ENCODE measurements around the gene ZDHHC22. TPM values are rescaled to one million over a fixed set of nuclear protein-coding genes. Genes with fewer than 3 reads are reported as not detected.

The ZDHHC22 gene
- total RNA-seq, 1 experiment from 2014 or later, result 11.3 TPM

DNA sequence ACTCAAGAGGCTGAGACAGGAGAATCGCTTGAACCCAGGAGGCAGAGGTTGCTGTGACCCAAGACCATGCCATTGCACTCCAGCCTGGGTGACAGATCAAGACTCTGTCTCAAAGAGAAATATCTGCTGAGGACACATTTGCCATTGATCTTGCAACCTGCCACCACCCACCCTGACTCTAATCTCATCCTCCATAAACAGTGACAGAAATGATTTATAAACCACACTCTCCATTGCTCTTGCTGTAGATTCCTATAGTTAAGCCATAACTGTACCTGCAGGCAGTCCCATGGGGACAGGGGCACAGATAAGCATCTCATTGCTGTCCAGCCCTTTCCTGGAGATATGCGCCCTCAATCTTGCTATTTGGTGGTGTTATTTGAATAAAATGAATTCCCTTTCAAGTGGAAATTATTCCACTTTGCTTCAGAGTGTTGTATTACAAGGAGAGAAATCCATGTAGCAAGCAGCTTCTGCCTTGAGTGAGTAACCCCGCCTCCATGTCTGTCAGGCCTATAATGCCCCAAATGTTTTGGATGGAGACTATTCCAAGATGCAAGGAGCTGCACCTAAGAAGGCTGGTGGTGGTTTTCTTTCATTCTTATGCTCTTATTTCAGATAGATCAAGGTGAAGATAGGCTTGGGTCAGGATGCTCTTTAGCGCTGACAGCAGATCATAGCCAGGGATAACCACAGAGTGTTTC, 3.0 kb upstream of the ZDHHC22 start:
- Histone ChIP-seq H3K14ac (ENCODE audit: insufficient read depth, low read length) (no peak overlapping the region), H3K23me2 (ENCODE audit: insufficient read length, low read depth, low read length, poor library complexity, severe bottlenecking) (peaks cover 29% of the 10 kb centered on the region), H2AFZ (ENCODE audit: low read length) (no peak overlapping the region), H3K56ac (ENCODE audit: insufficient read length, low read depth, low read length) (no peak overlapping the region), H3K27me3 (ENCODE audit: insufficient read depth, low read length) (no peaks in the 10 kb centered on the region), H3T11ph (ENCODE audit: low read length) (no peak overlapping the region), H2BK12ac (ENCODE audit: insufficient read length, low read depth, low read length) (no peak overlapping the region), H3K27ac (ENCODE audit: insufficient read length, low read depth, low read length) (no peak overlapping the region), H3K4ac (ENCODE audit: low read depth, low read length) (no peak overlapping the region), H2AK5ac (ENCODE audit: insufficient read length, low read length) (no peak overlapping the region), H4K8ac (replicated peaks; ENCODE audit: insufficient read length, low read depth, low read length) (no peak overlapping the region), H3K79me2 (ENCODE audit: insufficient read depth, low read length) (0 out of 2 replicates have a peak, but pooled peaks cover 2% of the 10 kb centered on the region), H3K9me3 (ENCODE audit: control insufficient read depth, low read depth, low read length) (no peaks in the 10 kb centered on the region), H4K91ac (ENCODE audit: insufficient read length, low read depth, low read length) (no peak overlapping the region), H2BK20ac (ENCODE audit: low read depth, low read length, poor library complexity, severe bottlenecking) (no peak overlapping the region), H4K5ac (ENCODE audit: insufficient read length, low read depth, low read length) (no peak overlapping the region), H4K20me1 (ENCODE audit: control insufficient read depth, insufficient read depth, insufficient read length) (no peaks in the 10 kb centered on the region), H3K18ac (ENCODE audit: insufficient read length, low read depth, low read length) (no peak overlapping the region), H3K23ac (ENCODE audit: insufficient read length, low read depth, low read length) (no peak overlapping the region), H3K9ac (ENCODE audit: extremely low read depth, insufficient read length, low read length) (no peak overlapping the region), H2BK15ac (ENCODE audit: low read depth, low read length) (no peak overlapping the region), H3K79me1 (ENCODE audit: insufficient read depth, low read depth, low read length, poor library complexity, severe bottlenecking) (no peaks in the 10 kb centered on the region), H2BK5ac (ENCODE audit: insufficient read length, low read length) (no peak overlapping the region), H3K4me1 (ENCODE audit: insufficient read depth, low read length) (peaks cover 30% of the 10 kb centered on the region; the same call in 1 of the 2 replicates), H2BK120ac (ENCODE audit: low read depth, low read length, poor library complexity, severe bottlenecking) (no peak overlapping the region), H3K4me2 (ENCODE audit: insufficient read depth, insufficient read length, low read length) (no peak overlapping the region)
- Mint-ChIP-seq H3K27me3 (ENCODE audit: low read depth) (peaks cover 20% of the 10 kb centered on the region), H3K9me3 (no peaks in the 10 kb centered on the region), H3K4me1 (peaks cover 56 to 60% of the 10 kb centered on the region in 2 experiments), H3K36me3 (ENCODE audit: insufficient read depth in 1 of 3, low read depth in 3 of 3) (no peaks in the 10 kb centered on the region), H3K4me3 (peak overlapping the region in 1 of 2 experiments; percentile 31; a peak in 3 of 5 replicates), H3K27ac (no peak overlapping the region)
- WGBS (ENCODE audit: extremely low coverage, insufficient read length, low lambda C conversion rate), result no CpG with 5 or more reads among the region's 4 CpGs
- DNase-seq, result no peak
- TF ChIP-seq, protein P1, sequence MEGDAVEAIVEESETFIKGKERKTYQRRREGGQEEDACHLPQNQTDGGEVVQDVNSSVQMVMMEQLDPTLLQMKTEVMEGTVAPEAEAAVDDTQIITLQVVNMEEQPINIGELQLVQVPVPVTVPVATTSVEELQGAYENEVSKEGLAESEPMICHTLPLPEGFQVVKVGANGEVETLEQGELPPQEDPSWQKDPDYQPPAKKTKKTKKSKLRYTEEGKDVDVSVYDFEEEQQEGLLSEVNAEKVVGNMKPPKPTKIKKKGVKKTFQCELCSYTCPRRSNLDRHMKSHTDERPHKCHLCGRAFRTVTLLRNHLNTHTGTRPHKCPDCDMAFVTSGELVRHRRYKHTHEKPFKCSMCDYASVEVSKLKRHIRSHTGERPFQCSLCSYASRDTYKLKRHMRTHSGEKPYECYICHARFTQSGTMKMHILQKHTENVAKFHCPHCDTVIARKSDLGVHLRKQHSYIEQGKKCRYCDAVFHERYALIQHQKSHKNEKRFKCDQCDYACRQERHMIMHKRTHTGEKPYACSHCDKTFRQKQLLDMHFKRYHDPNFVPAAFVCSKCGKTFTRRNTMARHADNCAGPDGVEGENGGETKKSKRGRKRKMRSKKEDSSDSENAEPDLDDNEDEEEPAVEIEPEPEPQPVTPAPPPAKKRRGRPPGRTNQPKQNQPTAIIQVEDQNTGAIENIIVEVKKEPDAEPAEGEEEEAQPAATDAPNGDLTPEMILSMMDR (conservative IDR thresholded peaks at IDR 0.05), result no peak

Measured in H9 (cell line).